ENCODE results near the gene ANKRD34B.

ANKRD34B gene

GRCh38 chr5:80569086-80569960 lies 757 bp downstream of the ANKRD34B start:
- DNase-seq (ENCODE audit: low read depth in 2 of 2): no peak

DNA sequence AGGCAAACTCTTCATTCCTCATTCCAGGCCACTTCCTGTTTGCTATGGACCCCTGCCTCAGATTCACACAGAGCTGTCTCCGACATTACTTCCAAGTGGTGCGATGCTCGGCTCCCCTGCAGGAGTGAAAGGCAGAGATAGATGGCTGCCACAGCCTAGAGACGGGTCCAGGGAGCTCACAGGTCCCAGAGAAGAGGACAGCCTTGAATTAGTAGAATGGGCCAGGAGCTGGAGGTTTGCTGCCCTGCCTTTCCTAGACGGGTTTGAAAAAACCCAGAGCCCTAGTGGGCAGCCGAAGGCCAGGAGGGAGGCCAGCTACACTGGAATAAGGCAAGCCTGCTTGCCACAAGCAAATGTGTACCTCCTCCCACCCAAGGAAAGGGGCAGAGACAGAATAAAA lies 1.8 kb downstream of the ANKRD34B start:
- DNase-seq (ENCODE audit: low read depth in 2 of 2): no peak

GRCh38 chr5:80566711-80567259 lies 3.3 kb downstream of the ANKRD34B start:
- DNase-seq (ENCODE audit: low read depth in 2 of 2): no peak

- no peak for DNase-seq (ENCODE audit: low read depth in 2 of 2)
Observed at GRCh38 chr5:80565330-80565729, 4.8 kb downstream of the ANKRD34B start.

DNA sequence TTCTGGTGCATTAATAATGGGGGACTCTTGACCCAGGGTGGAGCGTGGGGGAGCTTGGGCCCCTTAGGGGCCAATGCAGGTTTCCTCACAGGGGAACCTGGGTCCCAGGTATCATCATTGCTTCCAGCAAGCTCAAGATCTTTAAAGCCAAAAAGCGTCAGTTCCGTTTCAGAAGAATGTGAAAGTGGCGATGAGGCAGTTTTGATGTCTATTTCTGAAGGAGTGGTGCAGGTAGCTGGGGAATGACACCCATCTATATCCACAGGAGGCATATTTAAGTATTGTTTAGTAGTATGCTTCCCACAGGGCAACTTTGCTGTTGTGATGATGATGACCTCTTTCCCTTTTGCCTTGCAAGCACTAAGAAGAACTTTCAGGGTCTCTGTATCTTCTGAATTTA lies 10.8 kb downstream of the ANKRD34B start:
- DNase-seq (ENCODE audit: low read depth in 2 of 2): no peak

DNA sequence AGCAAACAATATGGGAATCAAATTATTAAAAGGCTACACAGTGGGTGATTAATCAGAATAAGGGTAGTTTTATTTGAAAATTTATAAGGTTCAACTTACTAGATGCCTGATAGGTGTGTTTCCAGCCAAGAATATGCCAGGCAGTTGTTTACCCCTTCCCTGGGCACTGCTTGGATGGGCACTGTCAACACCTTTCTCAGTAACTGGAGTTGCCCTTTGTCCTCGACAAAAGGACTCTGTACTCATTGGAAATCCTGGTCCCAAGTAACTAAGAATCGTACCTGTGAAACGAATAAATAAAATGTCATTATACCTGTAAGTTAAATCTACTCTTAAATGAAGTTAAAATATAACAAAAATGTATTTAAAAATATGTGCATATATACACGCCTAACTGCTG lies 15.0 kb downstream of the ANKRD34B start:
- no peak for DNase-seq (ENCODE audit: low read depth in 2 of 2)

DNA sequence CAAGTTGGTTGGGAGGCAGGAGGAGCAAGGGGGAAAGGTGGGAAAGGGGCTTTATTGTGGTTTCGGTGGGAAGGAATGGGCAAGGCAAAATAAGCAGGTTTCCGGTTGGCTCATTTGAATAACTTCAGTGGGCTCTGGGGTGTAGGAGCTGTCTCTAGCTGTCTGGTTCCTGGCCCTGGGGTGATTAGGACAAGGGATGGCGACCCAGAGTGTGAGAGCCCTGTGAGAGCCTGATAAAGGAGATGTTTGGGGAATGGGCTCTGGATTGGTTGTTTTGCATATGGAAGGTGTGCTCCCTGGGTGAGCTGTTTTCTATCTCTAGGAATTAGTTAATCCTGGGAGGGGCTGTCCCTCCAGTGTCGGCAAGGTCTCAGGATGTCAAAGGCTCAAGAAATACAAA lies 15.4 kb downstream of the ANKRD34B start:
- no peak for DNase-seq (ENCODE audit: low read depth in 2 of 2)

- DNase-seq (ENCODE audit: low read depth in 2 of 2): no peak
Observed at GRCh38 chr5:80541392-80541791, 28.7 kb downstream of the ANKRD34B start.

GRCh38 chr5:80540691-80541090 lies 29.4 kb downstream of the ANKRD34B start:
- no peak for DNase-seq (ENCODE audit: low read depth in 2 of 2)

- peak; percentile 5 to 9 for DNase-seq (ENCODE audit: low read depth in 2 of 2)
Observed at GRCh38 chr5:80516826-80517225, 53.3 kb downstream of the ANKRD34B start.

- DNase-seq (ENCODE audit: low read depth in 2 of 2): no peak
Observed at GRCh38 chr5:80509362-80509761, 60.7 kb downstream of the ANKRD34B start.

GRCh38 chr5:80508844-80509243 lies 61.2 kb downstream of the ANKRD34B start:
- DNase-seq (ENCODE audit: low read depth in 2 of 2): no peak

DNA sequence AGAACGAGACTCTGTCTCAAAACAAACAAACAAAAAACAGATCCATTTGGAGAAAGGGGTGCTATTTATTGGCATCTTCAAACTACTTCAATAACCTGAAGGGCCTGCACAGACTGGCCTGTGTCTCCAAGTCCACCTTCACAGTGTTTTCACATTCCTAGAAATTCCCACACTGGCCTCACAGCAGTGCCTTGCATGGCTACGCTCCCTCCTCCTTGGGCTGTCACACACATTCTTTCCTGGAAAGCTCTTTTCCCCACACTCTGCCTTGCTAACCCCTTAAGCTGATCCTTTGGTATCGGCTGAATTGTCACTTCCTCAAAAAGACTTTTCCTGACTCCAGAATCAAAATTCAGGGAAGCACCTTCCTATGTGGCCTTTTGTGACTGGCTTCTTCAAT lies 62.4 kb downstream of the ANKRD34B start:
- no peak for DNase-seq (ENCODE audit: low read depth in 2 of 2)
